Measurements from ENCODE around the gene EML1. TPM values are rescaled to one million over a fixed set of nuclear protein-coding genes. Genes with fewer than 3 reads are reported as not detected.

The EML1 gene
- total RNA-seq, 1 experiment from 2014 or later: 2.5 TPM

GRCh38 chr14:99747167-99747566 lies 46.0 kb upstream of the EML1 start:
- Mint-ChIP-seq H3K4me3 (ENCODE audit: low read depth, unreplicated experiment) (peak overlapping the region; percentile 36), H3K9me3 (ENCODE audit: low read depth, unreplicated experiment) (no peaks in the 10 kb centered on the region), H3K27me3 (ENCODE audit: unreplicated experiment) (no peaks in the 10 kb centered on the region), H3K27ac (ENCODE audit: unreplicated experiment) (no peak overlapping the region), H3K36me3 (ENCODE audit: insufficient read depth, unreplicated experiment) (no peaks in the 10 kb centered on the region), H3K4me1 (ENCODE audit: low read depth, unreplicated experiment) (peaks cover 31% of the 10 kb centered on the region)
- intact Hi-C loops (cut with micrococcal nuclease; ENCODE audit: unreplicated experiment): no loop called here
- TF ChIP-seq, protein P1, sequence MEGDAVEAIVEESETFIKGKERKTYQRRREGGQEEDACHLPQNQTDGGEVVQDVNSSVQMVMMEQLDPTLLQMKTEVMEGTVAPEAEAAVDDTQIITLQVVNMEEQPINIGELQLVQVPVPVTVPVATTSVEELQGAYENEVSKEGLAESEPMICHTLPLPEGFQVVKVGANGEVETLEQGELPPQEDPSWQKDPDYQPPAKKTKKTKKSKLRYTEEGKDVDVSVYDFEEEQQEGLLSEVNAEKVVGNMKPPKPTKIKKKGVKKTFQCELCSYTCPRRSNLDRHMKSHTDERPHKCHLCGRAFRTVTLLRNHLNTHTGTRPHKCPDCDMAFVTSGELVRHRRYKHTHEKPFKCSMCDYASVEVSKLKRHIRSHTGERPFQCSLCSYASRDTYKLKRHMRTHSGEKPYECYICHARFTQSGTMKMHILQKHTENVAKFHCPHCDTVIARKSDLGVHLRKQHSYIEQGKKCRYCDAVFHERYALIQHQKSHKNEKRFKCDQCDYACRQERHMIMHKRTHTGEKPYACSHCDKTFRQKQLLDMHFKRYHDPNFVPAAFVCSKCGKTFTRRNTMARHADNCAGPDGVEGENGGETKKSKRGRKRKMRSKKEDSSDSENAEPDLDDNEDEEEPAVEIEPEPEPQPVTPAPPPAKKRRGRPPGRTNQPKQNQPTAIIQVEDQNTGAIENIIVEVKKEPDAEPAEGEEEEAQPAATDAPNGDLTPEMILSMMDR (IDR thresholded peaks at IDR 0.05; ENCODE audit: unreplicated experiment): no peak
- BruUV-seq (replicated peaks): no TSS peak
- CTCF ChIA-PET: interaction anchor here (0.6 to 1.5 kb wide), 4 partner anchors 11 to 45 kb away, joined by 3 to 6 read pairs (median 4); no protein-coding TSS in a partner anchor
- no peak for DNase-seq

- DNase-seq: no peak
- Mint-ChIP-seq H3K9me3 (ENCODE audit: low read depth, unreplicated experiment) (no peaks in the 10 kb centered on the region), H3K4me3 (ENCODE audit: low read depth, unreplicated experiment) (no peak overlapping the region), H3K27ac (ENCODE audit: unreplicated experiment) (no peak overlapping the region), H3K36me3 (ENCODE audit: insufficient read depth, unreplicated experiment) (no peaks in the 10 kb centered on the region), H3K4me1 (ENCODE audit: low read depth, unreplicated experiment) (peaks cover 37% of the 10 kb centered on the region), H3K27me3 (ENCODE audit: unreplicated experiment) (no peaks in the 10 kb centered on the region)
- intact Hi-C loops (cut with micrococcal nuclease; ENCODE audit: unreplicated experiment): no loop called here
- CTCF ChIA-PET: interaction anchor here (0.7 to 1.1 kb wide), 2 partner anchors 10 to 27 kb away, joined by 4 to 6 read pairs; no protein-coding TSS in a partner anchor
- BruUV-seq (replicated peaks): no TSS peak
- TF ChIP-seq, protein P1 (IDR thresholded peaks at IDR 0.05; ENCODE audit: unreplicated experiment): no peak
Observed at GRCh38 chr14:99747582-99748330, 45.5 kb upstream of the EML1 start.

DNA sequence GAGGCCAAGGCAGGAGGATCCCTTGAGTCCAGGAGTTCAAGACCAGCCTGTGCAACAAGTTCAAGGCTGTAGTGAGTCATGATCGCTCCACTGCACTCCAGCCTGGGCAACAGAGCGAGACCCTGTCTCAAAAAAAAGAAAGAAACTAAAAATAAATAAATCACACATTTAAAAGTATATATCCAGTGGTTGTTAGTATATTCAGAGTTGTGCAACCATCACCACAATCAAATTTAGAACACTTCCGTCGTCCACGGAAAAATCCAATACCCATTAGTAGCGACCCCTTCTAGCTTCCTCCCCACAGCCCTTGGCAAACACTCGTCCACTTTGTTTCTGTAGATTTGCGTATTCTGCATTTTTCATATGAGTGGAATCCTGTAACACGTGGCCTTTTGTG lies 44.7 kb upstream of the EML1 start:
- H3K4me3 Mint-ChIP-seq (ENCODE audit: low read depth, unreplicated experiment): no peak overlapping the region
- intact Hi-C loops (cut with micrococcal nuclease; ENCODE audit: unreplicated experiment): no loop called here
- peaks cover 3% of the 10 kb centered on the region for H3K36me3 Mint-ChIP-seq (ENCODE audit: insufficient read depth, unreplicated experiment)
- H3K27ac Mint-ChIP-seq (ENCODE audit: unreplicated experiment): no peak overlapping the region
- no TSS peak for BruUV-seq (replicated peaks)
- H3K9me3 Mint-ChIP-seq (ENCODE audit: low read depth, unreplicated experiment): no peaks in the 10 kb centered on the region
- peaks cover 45% of the 10 kb centered on the region for H3K4me1 Mint-ChIP-seq (ENCODE audit: low read depth, unreplicated experiment)
- TF ChIP-seq, protein P1 (IDR thresholded peaks at IDR 0.05; ENCODE audit: unreplicated experiment): no peak
- H3K27me3 Mint-ChIP-seq (ENCODE audit: unreplicated experiment): no peaks in the 10 kb centered on the region
- no peak for DNase-seq
- CTCF ChIA-PET: no interaction called here

- H3K36me3 Mint-ChIP-seq (ENCODE audit: insufficient read depth, unreplicated experiment): peaks cover 7% of the 10 kb centered on the region
- TF ChIP-seq, protein P1 (IDR thresholded peaks at IDR 0.05; ENCODE audit: unreplicated experiment): no peak
- H3K27ac Mint-ChIP-seq (ENCODE audit: unreplicated experiment): no peak overlapping the region
- peaks cover 50% of the 10 kb centered on the region for H3K4me1 Mint-ChIP-seq (ENCODE audit: low read depth, unreplicated experiment)
- BruUV-seq (replicated peaks): no TSS peak
- no peaks in the 10 kb centered on the region for H3K27me3 Mint-ChIP-seq (ENCODE audit: unreplicated experiment)
- intact Hi-C loops (cut with micrococcal nuclease; ENCODE audit: unreplicated experiment): no loop called here
- no peak overlapping the region for H3K4me3 Mint-ChIP-seq (ENCODE audit: low read depth, unreplicated experiment)
- CTCF ChIA-PET: no interaction called here
- DNase-seq: no peak
- no peaks in the 10 kb centered on the region for H3K9me3 Mint-ChIP-seq (ENCODE audit: low read depth, unreplicated experiment)
Observed at GRCh38 chr14:99749142-99749541, 44.1 kb upstream of the EML1 start.

Data from Calu3 (cell line).